ENCODE data around the gene TFF1.

Gene TFF1

DNA sequence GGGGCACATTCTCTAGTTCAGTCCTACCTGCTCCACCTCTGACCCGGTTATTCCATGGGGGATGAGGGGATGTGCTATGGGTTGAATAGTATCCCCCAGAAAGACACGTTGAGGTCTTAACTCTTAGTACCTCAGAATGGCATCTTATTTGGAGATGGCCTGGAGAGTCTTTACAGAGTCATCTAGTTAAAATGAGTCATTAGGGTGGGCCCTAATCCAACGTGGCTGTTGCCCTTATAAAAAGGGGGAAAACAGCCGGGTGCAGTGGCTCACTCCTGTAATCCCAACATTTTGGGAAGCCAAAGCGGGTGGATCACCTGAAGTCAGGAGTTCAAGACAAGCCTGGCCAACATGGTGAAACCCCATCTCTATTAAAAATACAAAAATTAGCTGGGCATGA, 23.9 kb upstream of the TFF1 start:
- no peak overlapping the region for H3K27ac ChIP-seq (replicated peaks)
- no peak overlapping the region for H3K4me3 ChIP-seq (replicated peaks; ENCODE audit: insufficient read depth, low read length)
- DNase-seq (ENCODE audit: low read depth in 1 of 2, low spot score in 1 of 2), result no peak
- TF ChIP-seq POLR2AphosphoS5 (IDR thresholded peaks at IDR 0.05; ENCODE audit: low read depth), result no peak
- no peak for TF ChIP-seq SPI1 (IDR thresholded peaks at IDR 0.05; ENCODE audit: borderline replicate concordance, low read depth)
- TF ChIP-seq GABPA (IDR thresholded peaks at IDR 0.05; ENCODE audit: low read depth), result no peak
- no peak for TF ChIP-seq REST (IDR thresholded peaks at IDR 0.05; ENCODE audit: insufficient replicate concordance, low read depth)
- TF ChIP-seq, protein P1, sequence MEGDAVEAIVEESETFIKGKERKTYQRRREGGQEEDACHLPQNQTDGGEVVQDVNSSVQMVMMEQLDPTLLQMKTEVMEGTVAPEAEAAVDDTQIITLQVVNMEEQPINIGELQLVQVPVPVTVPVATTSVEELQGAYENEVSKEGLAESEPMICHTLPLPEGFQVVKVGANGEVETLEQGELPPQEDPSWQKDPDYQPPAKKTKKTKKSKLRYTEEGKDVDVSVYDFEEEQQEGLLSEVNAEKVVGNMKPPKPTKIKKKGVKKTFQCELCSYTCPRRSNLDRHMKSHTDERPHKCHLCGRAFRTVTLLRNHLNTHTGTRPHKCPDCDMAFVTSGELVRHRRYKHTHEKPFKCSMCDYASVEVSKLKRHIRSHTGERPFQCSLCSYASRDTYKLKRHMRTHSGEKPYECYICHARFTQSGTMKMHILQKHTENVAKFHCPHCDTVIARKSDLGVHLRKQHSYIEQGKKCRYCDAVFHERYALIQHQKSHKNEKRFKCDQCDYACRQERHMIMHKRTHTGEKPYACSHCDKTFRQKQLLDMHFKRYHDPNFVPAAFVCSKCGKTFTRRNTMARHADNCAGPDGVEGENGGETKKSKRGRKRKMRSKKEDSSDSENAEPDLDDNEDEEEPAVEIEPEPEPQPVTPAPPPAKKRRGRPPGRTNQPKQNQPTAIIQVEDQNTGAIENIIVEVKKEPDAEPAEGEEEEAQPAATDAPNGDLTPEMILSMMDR (IDR thresholded peaks at IDR 0.05; ENCODE audit: insufficient read depth, low read length), result no peak
- H3K27me3 ChIP-seq (ENCODE audit: insufficient read depth, poor library complexity, severe bottlenecking), result peaks cover 3% of the 10 kb centered on the region

DNA sequence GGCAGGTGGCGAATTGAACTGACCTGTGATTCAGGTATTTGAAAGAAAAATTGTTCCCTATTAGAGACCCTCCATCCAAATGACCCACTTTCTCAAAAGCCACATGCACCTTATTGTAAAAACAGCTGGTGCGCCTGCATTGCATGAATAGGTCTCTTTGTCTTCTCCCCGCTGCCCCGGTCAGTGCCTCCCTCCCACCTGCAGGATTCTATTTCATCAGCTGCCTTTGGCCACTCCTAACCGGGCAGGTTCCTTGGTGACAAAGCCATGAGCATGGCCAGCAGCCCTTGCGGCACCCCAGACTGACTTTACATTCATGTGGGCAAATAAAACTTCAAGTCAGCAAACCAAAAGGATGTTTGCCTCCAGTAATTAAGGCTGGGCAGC, 23.1 kb upstream of the TFF1 start:
- Histone ChIP-seq H3K27me3 (ENCODE audit: insufficient read depth, poor library complexity, severe bottlenecking) (peaks cover 3% of the 10 kb centered on the region), H3K4me3 (replicated peaks; ENCODE audit: insufficient read depth, low read length) (no peak overlapping the region), H3K27ac (replicated peaks) (no peak overlapping the region)
- no peak for DNase-seq (ENCODE audit: low read depth in 1 of 2, low spot score in 1 of 2)
- TF ChIP-seq SPI1 (IDR thresholded peaks at IDR 0.05; ENCODE audit: borderline replicate concordance, low read depth) (no peak), GABPA (IDR thresholded peaks at IDR 0.05; ENCODE audit: low read depth) (no peak), REST (IDR thresholded peaks at IDR 0.05; ENCODE audit: insufficient replicate concordance, low read depth) (no peak), POLR2AphosphoS5 (IDR thresholded peaks at IDR 0.05; ENCODE audit: low read depth) (no peak)
- TF ChIP-seq, protein P1 (IDR thresholded peaks at IDR 0.05; ENCODE audit: insufficient read depth, low read length), result no peak

DNA sequence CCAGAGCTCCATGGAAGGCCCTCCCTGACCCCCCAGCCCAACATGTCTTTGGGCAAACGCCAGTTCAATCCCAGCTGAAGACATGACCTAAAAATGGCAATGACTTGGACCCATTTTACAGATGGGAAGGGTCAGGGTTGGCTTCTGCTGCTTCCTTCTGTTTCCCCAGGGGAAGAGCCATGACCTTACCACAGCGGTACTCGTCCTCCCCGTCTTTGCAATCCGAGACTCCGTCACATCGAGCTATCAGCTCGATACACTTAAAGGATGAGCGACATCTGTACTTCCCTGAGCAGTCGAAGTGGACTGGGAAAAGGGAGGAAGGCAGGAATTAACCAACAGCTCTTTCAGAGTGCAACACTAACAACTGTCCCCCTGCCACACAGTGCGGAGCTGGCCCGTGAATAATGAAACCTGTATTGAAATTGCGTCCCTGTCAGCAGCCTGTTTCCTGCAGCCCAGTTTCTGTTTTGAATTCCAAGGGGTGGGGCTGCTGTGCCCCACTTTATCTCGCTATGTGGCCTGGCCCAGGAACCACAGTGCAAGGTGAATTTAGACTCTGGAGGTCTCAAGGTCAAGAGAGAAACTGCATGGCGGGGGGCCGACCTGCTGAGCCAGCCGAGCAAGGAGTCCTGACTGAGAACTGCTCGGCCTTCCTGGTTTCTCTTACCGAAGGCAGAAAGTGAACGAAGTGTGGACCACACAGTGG, 22.6 kb upstream of the TFF1 start:
- H3K4me3 ChIP-seq (replicated peaks; ENCODE audit: insufficient read depth, low read length), result no peak overlapping the region
- no peak for DNase-seq (ENCODE audit: low read depth in 1 of 2, low spot score in 1 of 2)
- TF ChIP-seq REST (IDR thresholded peaks at IDR 0.05; ENCODE audit: insufficient replicate concordance, low read depth) (no peak), GABPA (IDR thresholded peaks at IDR 0.05; ENCODE audit: low read depth) (no peak), POLR2AphosphoS5 (IDR thresholded peaks at IDR 0.05; ENCODE audit: low read depth) (no peak), SPI1 (IDR thresholded peaks at IDR 0.05; ENCODE audit: borderline replicate concordance, low read depth) (no peak)
- TF ChIP-seq, protein P1 (IDR thresholded peaks at IDR 0.05; ENCODE audit: insufficient read depth, low read length), result no peak
- no peak overlapping the region for H3K27ac ChIP-seq (replicated peaks)
- H3K27me3 ChIP-seq (ENCODE audit: insufficient read depth, poor library complexity, severe bottlenecking), result peaks cover 3% of the 10 kb centered on the region

All from HL-60 (cell line).